WTC11 (cell line): ENCODE data around the gene BCAR3. TPM values are rescaled to one million over a fixed set of nuclear protein-coding genes. Genes with fewer than 3 reads are reported as not detected.

Experiments used
- ATAC-seq: fragments of 200-7000 bp; cut with Tn5 transposase; 2 replicates; pipeline ENCODE4 v1.10.0; 2021; ENCODE audit warnings: mild to moderate bottlenecking, moderate library complexity
- CTCF ChIA-PET: fragments of 300-600 bp; sonication (Branson Sonifier 250); formaldehyde crosslinking; loops from one replicate; lab custom pipeline; 2021; ENCODE audit warnings: antibody characterized with exemption; lab: Charles Lee
- POLR2A ChIA-PET: fragments of 350-600 bp; sonication (Branson Sonifier 250); formaldehyde crosslinking; loops from one replicate; lab custom pipeline; 2021; ENCODE audit warnings: antibody characterized with exemption; lab: Charles Lee
- DNase-seq: peaks from one replicate; pipeline ENCODE4 v3.0.0; 2021; ENCODE audit warnings: low spot score
- H3K27ac Mint-ChIP-seq: 2 replicates; pipeline ENCODE4 v1.8.0; 2021; ENCODE audit warnings: mixed read lengths
- H3K27me3 Mint-ChIP-seq: 2 replicates; pipeline ENCODE4 v1.8.0; 2021; ENCODE audit warnings: low read depth, mild to moderate bottlenecking, moderate library complexity, mixed read lengths
- H3K36me3 Mint-ChIP-seq: 2 replicates; pipeline ENCODE4 v1.8.0; 2021; ENCODE audit warnings: mixed read lengths
- H3K4me1 Mint-ChIP-seq: 2 replicates; pipeline ENCODE4 v1.8.0; 2022; ENCODE audit warnings: mixed read lengths
- H3K4me3 Mint-ChIP-seq: 2 replicates; pipeline ENCODE4 v1.8.0; 2021; ENCODE audit warnings: mild to moderate bottlenecking, moderate library complexity, mixed read lengths
- H3K9me3 Mint-ChIP-seq: 2 replicates; pipeline ENCODE4 v1.8.0; 2021; ENCODE audit warnings: mixed read lengths
- E2F1 ChIP-seq: sonication (generic); formaldehyde crosslinking; IDR thresholded peaks from 2 replicates; pipeline ENCODE4 v1.8.0; 2022; ENCODE audit warnings: mild to moderate bottlenecking, missing genetic modification reagents
- ERG ChIP-seq: fragments of 250-450 bp; sonication (Bioruptor Pico); IDR thresholded peaks from 2 replicates; pipeline ENCODE4 v1.8.0; 2021; ENCODE audit warnings: mild to moderate bottlenecking
- FOXK1 ChIP-seq: sonication (generic); formaldehyde crosslinking; IDR thresholded peaks from 2 replicates; pipeline ENCODE4 v1.8.0; 2022; ENCODE audit warnings: mild to moderate bottlenecking, moderate library complexity, missing genetic modification reagents
- JAZF1 ChIP-seq: fragments of 250-450 bp; sonication (Bioruptor Pico); IDR thresholded peaks from 2 replicates; pipeline ENCODE4 v1.9.0; 2021; ENCODE audit warnings: moderate library complexity, mild to moderate bottlenecking, inconsistent platforms
- NFATC4 ChIP-seq: fragments of 250-450 bp; sonication (Bioruptor Pico); IDR thresholded peaks from 2 replicates; pipeline ENCODE4 v1.9.0; 2021; ENCODE audit warnings: mild to moderate bottlenecking
- NFE2L1 ChIP-seq: sonication (generic); formaldehyde crosslinking; IDR thresholded peaks from 2 replicates; pipeline ENCODE4 v1.8.1; 2023; ENCODE audit warnings: missing genetic modification reagents
- NFYB ChIP-seq: sonication (generic); formaldehyde crosslinking; conservative IDR thresholded peaks from 2 replicates; pipeline ENCODE4 v1.8.0; 2022; ENCODE audit warnings: low read depth, missing genetic modification reagents
- OVOL2 ChIP-seq: fragments of 250-450 bp; sonication (Bioruptor Pico); IDR thresholded peaks from 2 replicates; pipeline ENCODE4 v1.9.0; 2021; ENCODE audit warnings: mild to moderate bottlenecking, borderline replicate concordance
- SMAD4 ChIP-seq: sonication (generic); formaldehyde crosslinking; IDR thresholded peaks from 2 replicates; pipeline ENCODE4 v1.8.0; 2022; ENCODE audit warnings: mild to moderate bottlenecking, missing genetic modification reagents
- SP1 ChIP-seq: sonication (generic); formaldehyde crosslinking; conservative IDR thresholded peaks from 2 replicates; pipeline ENCODE4 v1.8.1; 2022; ENCODE audit warnings: missing genetic modification reagents
- USF1 ChIP-seq: sonication (generic); formaldehyde crosslinking; IDR thresholded peaks from 2 replicates; pipeline ENCODE4 v1.8.0; 2022; ENCODE audit warnings: mild to moderate bottlenecking, missing genetic modification reagents
- ZBTB21 ChIP-seq: sonication (generic); formaldehyde crosslinking; IDR thresholded peaks from 2 replicates; pipeline ENCODE4 v1.8.1; 2023; ENCODE audit warnings: mild to moderate bottlenecking, missing genetic modification reagents, borderline replicate concordance
- ZBTB43 ChIP-seq: sonication (generic); formaldehyde crosslinking; IDR thresholded peaks from 2 replicates; pipeline ENCODE4 v1.8.1; 2023; ENCODE audit warnings: mild to moderate bottlenecking, missing genetic modification reagents
- ZNF121 ChIP-seq: sonication (generic); formaldehyde crosslinking; IDR thresholded peaks from 2 replicates; pipeline ENCODE4 v1.8.0; 2023; ENCODE audit warnings: missing genetic modification reagents
- ZNF219 ChIP-seq: sonication (generic); formaldehyde crosslinking; IDR thresholded peaks from 2 replicates; pipeline ENCODE4 v1.8.0; 2023; ENCODE audit warnings: missing genetic modification reagents, mild to moderate bottlenecking, borderline replicate concordance
- ZNF232 ChIP-seq: sonication (generic); formaldehyde crosslinking; IDR thresholded peaks from 2 replicates; pipeline ENCODE4 v1.8.0; 2022; ENCODE audit warnings: mild to moderate bottlenecking, missing genetic modification reagents
- ZNF512 ChIP-seq: sonication (generic); formaldehyde crosslinking; IDR thresholded peaks from 2 replicates; pipeline ENCODE4 v1.8.1; 2022; ENCODE audit warnings: missing genetic modification reagents, borderline replicate concordance
- total RNA-seq: library from RNA; stranded (reverse); gene quantifications from 3 replicates; pipeline ENCODE4 v1.2.3, GENCODE V29; 2021

BCAR3 gene
- total RNA-seq, 1 experiment from 2014 or later: 14.8 TPM

- DNase-seq: no peak
- ChIA-PET POLR2A (no interaction called here), CTCF (no interaction called here)
- no peaks in the 10 kb centered on the region for H3K9me3 Mint-ChIP-seq
- H3K27me3 Mint-ChIP-seq: no peaks in the 10 kb centered on the region
- no peak overlapping the region for H3K4me3 Mint-ChIP-seq
- no peak for ATAC-seq
- TF ChIP-seq NFATC4 (CRISPR knock-in tag): no peak
- TF ChIP-seq ZBTB21 (CRISPR knock-in tag): no peak
- no peak for TF ChIP-seq OVOL2 (CRISPR knock-in tag)
- no peak for TF ChIP-seq NFE2L1 (CRISPR knock-in tag)
- TF ChIP-seq NFYB: no peak
- no peak for TF ChIP-seq ZBTB43 (CRISPR knock-in tag)
- TF ChIP-seq ZNF219 (CRISPR knock-in tag): no peak
- peaks cover 26% of the 10 kb centered on the region for H3K36me3 Mint-ChIP-seq
- peaks cover 15% of the 10 kb centered on the region for H3K4me1 Mint-ChIP-seq
- H3K27ac Mint-ChIP-seq: no peak overlapping the region; the same call in 1 of the 2 replicates
Measured at GRCh38 chr1:93569489-93569888, 112.1 kb downstream of the BCAR3 start.

- POLR2A ChIA-PET: no interaction called here
- H3K4me3 Mint-ChIP-seq: no peak overlapping the region
- H3K9me3 Mint-ChIP-seq: no peaks in the 10 kb centered on the region
- no peak for TF ChIP-seq USF1 (CRISPR knock-in tag)
- no peak for DNase-seq
- CTCF ChIA-PET: interaction anchor here (0.9 to 1.4 kb wide), 2 partner anchors 53 to 263 kb away, joined by 3 to 5 read pairs; no protein-coding TSS in a partner anchor
- peak overlapping the region; percentile 23; the same call in 1 of the 2 replicates for H3K27ac Mint-ChIP-seq
- H3K27me3 Mint-ChIP-seq: no peaks in the 10 kb centered on the region
- H3K36me3 Mint-ChIP-seq: peaks cover 33% of the 10 kb centered on the region
- ATAC-seq: no peak
- H3K4me1 Mint-ChIP-seq: peaks cover 9% of the 10 kb centered on the region
Measured at GRCh38 chr1:93567255-93567918, 114.2 kb downstream of the BCAR3 start.

- Mint-ChIP-seq H3K4me1 (no peaks in the 10 kb centered on the region), H3K9me3 (no peaks in the 10 kb centered on the region), H3K27me3 (no peaks in the 10 kb centered on the region), H3K36me3 (peaks cover 41% of the 10 kb centered on the region), H3K27ac (no peak overlapping the region), H3K4me3 (no peak overlapping the region)
- TF ChIP-seq SP1 (CRISPR knock-in tag): no peak
- no peak for TF ChIP-seq ZNF512
- TF ChIP-seq NFYB: no peak
- no peak for TF ChIP-seq ERG (CRISPR knock-in tag)
- no peak for TF ChIP-seq FOXK1 (CRISPR knock-in tag)
- no peak for TF ChIP-seq ZNF121 (CRISPR knock-in tag)
- ATAC-seq (no peak), DNase-seq (no peak)
- CTCF ChIA-PET: no interaction called here
- POLR2A ChIA-PET: interaction anchor here (0.5 to 0.8 kb wide), 2 partner anchors 72 to 1044 kb away, joined by 3 read pairs; no protein-coding TSS in a partner anchor
Measured at GRCh38 chr1:93566227-93566626, 115.4 kb downstream of the BCAR3 start.

- Mint-ChIP-seq H3K27ac (no peak overlapping the region), H3K4me1 (no peaks in the 10 kb centered on the region)
- ATAC-seq: no peak
Measured at GRCh38 chr1:93565496-93566206, 116.0 kb downstream of the BCAR3 start.

More at GRCh38 chr1:93565496-93566206, 116.0 kb downstream of the BCAR3 start:
- Mint-ChIP-seq H3K9me3 (no peaks in the 10 kb centered on the region), H3K4me3 (no peak overlapping the region), H3K36me3 (peaks cover 47% of the 10 kb centered on the region), H3K27me3 (no peaks in the 10 kb centered on the region)
- TF ChIP-seq ZNF232 (CRISPR knock-in tag): no peak
- TF ChIP-seq JAZF1 (CRISPR knock-in tag): no peak
- TF ChIP-seq ZBTB21 (CRISPR knock-in tag): no peak
- TF ChIP-seq E2F1: no peak
- no peak for TF ChIP-seq SMAD4 (CRISPR knock-in tag)
- POLR2A ChIA-PET: interaction anchor here (0.5 to 0.8 kb wide), 2 partner anchors 73 to 1043 kb away, joined by 3 read pairs; no protein-coding TSS in a partner anchor
- CTCF ChIA-PET: no interaction called here
- DNase-seq: no peak
